ENCODE results near the gene HASPIN.

The HASPIN gene

DNA sequence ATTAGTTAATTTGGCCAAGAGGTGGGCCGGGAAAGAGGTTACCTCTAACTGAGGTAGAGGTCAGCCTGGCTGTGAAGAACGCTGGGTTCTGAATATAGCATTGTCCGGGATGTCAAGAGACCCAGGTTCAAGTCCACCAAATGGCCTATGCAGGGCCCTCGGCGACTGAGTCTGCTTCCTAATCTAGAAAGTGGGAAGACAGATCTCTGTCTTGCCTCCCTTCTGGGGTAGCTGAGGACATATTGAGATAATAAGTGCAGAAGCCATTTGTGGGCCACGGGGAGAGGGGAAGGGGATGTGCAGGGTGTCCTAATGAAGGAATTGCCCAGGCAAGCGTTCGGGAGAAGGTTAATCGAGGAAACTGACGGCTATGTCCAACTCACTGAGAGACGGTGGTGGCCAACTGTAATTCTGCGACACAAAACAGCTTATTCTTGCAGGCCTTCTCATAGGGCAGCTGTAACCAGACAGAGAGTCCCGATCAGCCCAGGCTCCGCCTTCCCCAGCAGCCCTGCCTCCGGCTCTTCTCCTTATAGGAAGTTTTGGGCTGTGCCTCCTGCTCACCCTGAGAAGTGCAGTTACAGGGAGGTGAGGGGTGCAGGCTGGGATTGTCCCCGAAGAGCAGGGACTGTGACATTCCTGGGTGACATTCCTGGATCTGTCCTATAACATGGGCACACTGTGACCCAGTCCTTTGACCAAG is 15.9 kb downstream of the HASPIN start:
- no peak for DNase-seq

DNA sequence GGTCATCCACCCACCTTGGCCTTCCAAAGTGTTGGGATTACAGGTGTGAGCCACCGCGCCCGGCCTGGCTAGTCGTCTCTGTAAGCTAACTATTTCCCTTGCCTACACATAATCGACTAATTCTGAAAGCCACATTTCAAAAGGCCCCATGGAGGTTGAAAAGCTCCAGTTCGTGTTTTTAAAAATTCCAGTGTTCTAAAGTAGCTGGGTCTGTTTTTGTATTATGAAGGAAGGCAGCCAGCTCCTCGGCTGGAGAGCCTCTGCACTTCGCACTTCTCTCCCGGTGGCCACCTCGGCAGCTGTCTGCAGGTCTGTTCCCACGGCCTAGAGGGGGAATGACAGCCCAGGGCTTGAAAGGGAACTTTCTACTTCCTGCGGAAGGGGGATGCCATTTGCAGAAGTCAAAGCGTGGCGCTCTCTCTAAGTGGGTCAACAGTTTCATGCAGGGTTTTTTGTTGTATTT is 16.9 kb downstream of the HASPIN start:
- DNase-seq = no peak

DNA sequence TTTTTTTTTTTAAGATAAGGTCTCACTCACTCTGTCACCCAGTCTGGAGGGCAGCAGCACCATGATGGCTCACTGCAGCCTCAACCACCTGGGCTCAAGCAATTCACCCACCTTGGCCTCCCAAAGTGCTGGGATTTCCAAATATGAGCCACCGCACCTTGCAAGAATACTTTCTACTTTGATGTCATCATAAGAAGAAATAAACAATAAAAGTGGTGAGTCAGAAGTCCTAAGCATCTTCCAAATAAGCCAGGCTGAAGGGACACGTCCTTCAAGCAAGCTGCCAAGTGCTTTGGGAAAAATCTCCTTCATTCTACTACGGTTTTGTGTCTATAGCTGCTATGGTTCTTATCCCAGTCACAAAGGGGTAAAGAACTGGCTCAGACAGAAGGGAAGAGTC is 20.3 kb downstream of the HASPIN start:
- DNase-seq = no peak

DNA sequence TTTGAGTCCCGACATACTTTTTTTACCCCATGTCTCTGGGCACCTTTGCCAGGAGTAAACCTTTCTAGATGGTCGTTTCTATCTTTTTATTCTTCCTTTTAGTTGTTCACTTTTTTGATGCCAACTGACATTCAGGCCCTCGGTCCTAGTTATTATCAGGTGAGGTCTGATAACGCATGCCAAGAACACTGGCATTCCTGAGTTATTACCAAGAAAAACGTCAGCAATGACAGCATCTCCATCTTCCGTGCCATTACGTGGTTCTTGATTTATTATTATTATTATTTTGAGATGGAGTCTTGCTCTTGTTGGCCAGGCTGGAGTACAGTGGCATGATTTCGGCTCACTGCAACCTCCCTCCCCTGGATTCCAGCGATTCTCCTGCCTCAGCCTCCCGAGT is 21.4 kb downstream of the HASPIN start:
- no peak for DNase-seq

DNA sequence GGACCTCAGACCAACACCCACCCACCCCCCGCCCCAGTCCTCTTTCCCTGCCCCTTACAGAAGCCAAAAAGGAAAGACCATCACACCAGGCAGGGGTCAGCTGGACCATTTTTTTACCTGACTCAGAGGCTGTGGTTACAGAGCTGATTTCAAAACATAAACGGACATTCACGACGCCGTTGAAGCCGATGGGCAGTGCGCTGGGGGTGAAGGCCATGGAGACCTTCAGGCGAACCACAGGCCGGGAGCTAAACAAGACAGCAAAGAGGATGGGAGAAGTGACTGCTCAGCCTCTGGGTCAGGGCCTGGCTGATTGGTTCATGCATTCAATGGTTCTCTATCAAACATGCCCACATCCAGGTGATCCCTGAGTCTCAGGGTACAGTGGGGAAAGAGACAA is 24.1 kb downstream of the HASPIN start:
- DNase-seq = no peak

DNA sequence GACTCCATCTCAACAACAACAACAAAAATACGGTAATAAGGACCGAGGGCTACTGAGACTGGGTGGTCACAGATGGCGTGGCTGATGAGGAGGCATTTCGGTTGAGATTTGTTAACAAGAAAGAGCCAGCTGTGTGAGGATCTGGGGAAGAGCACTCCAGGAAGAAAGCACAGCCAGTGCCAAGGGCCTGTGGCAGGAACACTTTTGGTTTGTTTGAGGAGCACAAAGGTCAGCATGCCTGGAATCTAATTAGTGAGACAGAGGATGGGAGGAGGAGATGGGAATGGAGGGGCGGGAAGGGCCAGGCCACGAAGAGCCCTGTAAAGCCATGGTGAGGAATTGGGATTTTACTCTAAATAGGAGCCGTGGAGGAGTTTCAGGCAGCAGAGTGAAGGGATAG is 24.9 kb downstream of the HASPIN start:
- DNase-seq = no peak

DNA sequence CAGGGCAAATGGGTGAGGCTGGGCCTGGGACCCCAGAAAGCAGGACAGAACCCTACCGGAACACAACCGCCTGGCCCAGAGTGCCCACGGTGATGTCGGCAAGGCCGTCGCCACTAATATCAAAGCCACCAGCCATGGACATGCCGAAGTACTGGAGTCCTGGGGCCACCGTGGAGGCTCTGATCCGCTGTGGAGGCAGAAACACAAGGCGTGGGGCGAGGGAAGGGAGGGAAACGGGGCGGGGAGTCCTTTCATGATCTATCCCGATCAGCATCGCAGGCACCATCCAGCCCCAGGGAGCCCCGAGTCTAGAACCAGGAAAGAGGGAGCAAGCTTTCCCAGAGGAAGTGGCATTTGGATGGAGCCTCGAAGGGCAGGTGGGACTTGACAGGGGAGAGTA is 26.6 kb downstream of the HASPIN start:
- no peak for DNase-seq

DNA sequence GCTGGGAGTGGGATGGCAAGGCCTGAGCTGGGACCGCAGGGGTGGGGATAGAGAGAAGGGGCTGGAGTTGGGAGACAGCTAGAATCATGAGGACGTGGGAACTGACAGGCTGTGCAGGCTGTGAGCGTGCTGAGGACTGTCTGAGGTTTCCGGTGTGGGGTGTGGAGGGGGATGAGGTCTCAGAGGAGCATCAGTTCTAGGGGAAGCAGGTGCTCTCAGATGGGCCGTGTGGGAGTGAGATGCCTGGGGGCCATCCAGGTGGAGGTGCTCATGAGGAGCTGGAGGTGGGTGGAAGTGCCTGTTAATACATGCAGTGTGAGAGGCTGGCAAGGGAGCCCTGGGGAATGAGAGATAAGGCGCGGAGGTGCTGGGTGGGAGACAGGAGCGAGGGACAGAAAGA is 27.2 kb downstream of the HASPIN start:
- no peak for DNase-seq

DNA sequence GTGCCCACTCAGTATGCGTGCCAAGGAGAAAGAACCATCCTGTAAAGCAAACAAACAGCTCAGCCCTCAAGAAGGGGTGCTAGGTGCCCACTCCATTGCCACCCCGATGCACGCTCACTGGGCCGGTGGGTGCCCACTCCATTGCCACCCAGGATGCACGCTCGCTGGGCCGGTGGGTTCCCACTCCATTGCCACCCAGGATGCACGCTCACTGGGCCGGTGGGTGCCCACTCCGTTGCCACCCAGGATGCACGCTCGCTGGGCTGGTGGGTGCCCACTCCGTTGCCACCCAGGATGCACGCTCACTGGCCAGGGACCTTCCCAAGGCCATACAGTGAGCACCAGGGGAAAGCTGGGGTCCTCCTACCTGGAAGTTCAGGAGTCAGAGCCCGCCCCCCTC is 28.1 kb downstream of the HASPIN start:
- no peak for DNase-seq

DNA sequence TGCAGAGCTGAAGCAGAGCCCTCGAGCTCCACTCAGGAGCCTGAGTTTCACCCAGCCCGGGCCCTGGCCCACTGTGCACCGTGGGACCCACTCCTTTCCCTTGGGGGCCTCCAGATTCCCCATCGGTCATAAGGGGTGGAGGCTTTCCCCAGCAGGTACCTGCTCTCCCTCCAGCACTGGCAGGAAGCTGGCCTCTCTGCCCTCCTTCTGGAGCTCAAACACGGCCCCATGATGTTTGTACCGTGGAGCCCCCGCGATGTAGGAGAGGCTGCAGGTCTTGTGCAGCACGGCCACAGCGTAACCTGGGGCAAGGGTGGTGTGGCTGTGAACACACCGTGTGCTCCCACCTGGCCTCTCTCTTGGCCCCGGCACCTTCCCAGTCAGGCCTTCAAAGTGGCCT is 29.9 kb downstream of the HASPIN start:
- no peak for DNase-seq

DNA sequence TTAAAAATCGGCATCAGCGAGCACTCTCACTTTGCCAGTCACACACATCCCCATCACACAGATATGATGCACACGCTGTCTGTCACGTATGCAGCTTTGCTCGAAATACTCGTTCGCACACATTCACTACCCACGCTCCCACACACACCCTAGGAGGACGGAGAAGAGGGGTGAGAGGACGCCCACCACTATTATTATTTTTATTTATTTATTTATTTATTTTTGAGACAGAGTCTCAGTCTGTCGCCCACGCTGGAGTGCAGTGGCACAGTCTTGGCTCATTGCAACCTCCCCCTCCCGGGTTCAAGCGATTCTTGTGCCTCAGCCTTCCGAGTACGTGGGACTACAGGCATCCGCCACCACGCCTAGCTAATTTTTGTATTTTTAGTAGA is 30.4 kb downstream of the HASPIN start:
- no peak for DNase-seq

DNA sequence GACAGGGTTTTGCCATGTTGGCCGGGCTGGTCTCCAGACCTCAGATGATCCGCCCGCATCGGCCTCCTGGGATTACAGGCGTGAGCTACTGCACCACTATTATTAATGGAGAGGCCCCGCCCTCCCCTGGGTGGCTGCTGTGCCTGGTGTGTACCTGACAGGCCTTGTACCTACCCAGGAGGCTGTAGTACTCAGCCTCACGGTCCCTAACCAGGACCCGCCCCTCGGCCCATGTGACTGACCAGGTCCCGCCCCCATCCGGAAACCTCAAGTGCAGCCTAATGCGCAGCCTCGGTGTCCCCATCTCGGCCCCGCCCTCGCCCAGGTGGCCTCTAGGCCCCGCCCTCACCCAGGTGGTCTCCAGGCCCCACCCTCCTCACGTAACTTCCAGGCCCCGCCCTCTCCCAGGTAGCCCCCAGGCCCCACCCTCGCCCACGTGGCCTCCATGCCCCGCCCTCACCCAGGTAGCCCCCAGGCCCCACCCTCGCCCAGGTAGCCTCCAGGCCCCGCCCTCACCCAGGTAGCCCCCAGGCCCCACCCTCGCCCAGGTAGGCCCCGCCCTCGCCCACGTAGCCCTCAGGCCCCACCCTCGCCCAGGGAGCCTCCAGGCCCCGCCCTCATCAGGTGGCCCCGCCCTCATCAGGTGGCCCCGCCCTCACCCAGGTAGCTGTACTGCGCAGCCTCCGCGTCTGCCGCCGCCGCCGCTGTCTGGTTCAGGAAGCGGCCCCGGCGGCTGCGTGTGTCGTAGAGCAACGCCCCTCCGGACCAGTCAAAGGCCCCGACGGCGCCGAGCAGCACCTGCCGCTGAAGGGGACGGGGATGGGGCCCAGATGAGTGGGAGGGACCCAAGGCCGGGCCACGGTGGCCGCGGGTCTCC is 31.0 kb downstream of the HASPIN start:
- no peak for DNase-seq

DNA sequence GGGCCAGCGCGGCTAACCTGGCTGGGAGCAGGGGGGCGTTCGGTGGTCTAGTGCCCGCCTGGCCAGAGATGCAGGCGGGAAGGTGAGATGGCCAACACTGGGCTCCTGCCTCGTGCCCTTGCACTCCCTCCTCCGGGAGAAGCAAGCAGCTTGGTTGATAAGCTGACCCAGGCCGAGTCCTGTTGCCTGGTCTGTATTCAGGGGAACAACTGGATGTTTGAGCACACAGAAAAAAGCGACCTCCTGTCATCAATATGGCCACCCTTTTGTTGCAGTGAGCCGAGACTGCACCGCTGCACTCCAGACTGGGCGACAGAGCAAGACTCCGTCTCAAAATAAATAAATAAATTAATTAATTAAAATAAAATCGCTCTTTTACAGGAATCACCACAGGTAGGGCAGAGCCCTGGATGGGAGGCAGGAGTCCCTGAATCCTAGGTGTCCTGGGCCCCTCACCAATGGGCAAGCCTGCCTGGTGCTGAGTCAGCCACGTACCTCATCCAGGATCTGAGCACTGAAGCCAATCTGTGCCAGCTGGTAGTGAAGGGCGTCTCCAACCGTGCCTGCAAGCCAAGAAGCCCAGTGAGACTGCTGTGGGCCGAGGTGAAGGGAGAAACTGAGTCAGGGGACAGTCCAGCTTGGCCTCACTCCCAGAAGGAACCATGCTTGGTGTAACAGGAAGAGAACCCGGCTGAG is 31.8 kb downstream of the HASPIN start:
- no peak for DNase-seq

DNA sequence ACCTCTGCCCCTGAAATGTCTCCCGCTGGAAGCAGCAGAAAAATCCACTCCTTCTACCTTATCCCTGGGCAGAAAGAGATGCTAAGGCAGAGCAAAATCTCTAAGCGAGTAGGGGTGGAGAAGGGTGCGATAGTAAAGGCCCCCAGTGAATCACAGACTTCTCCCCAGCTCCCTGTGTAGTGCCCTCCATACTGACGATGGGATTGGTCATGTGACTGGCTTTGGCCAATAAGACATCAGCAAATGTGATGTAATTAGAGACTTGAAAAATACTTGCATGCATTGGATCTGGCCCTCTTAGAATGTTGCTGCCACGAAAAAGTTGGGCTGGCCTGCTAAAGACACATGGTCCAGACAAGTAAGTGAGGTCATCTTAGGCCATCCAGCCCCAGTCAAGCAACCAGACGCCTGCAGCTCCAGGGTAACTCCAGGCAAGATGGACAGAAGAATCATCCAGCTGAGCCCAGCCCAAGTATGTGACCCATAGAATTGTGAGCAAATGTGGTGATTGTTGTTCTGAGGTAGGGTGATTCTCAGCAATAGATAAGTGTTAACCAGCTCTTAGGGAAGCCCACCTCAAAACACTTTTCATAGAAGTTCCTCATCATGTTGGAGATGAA is 36.0 kb downstream of the HASPIN start:
- no peak for DNase-seq

DNA sequence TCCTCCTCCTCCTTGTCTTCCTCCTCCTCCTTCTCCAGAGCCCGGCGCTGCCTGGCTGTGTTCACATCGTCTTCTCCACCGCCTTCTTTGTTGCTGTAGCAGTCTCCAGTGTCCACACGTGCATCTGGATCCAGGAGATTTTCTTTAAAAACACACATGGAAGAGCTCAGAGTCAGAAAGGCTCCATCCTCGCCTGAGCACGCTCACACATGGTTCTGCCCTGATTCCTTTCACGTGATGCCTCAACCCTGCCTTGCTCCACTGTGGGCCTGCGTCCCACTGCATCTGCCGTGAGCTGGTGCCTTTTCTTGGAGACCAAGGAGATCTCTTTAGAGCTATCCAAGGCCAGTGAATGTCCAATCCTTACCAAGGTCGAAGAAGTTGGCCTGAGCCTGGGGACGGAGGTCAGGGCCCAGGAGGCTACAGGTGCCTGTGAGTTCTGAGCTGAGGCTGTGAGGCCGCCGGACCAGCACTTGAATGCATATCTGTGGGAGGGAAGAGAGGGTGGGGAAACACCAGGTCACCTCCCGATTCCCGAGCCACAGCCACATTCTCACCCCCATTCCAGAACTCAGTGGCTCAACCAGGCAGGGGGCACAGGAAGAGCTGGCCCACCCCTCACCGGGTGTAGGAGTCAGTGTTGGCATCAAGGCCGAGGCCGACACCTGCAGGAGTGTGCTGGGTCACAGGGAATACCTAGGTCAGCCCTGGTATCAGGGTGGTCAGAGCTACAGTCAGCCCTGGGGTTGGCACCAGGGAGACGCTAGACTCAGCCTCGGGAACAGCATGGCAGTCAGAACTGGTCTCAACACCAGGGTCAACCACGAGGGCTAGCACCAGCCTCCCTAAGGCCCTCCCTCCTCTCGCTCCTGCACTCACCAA is 37.6 kb downstream of the HASPIN start:
- DNase-seq = no peak

DNA sequence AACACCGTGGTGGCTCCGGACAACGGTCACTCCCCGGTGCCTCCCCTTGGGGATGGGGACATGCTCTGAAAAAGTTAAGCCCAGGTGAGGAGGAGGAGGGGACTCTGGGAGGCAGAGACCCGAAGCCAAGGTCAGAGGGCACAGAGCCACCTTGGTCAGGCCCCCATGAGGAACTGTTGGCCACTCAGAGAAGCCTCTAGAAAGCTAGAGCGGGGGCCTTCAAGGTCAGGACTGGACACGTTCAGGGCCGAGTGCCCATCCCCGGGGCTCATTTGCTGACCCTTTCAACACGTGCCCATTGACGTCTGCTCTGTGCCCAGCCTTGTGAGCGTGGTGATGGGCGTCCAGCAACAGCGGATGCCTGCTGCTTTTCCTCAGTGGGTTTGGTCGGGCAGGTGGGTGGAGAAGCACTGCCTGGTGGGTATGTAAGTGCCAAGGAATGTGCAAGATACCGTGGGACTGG is 38.2 kb downstream of the HASPIN start:
- no peak for DNase-seq

DNA sequence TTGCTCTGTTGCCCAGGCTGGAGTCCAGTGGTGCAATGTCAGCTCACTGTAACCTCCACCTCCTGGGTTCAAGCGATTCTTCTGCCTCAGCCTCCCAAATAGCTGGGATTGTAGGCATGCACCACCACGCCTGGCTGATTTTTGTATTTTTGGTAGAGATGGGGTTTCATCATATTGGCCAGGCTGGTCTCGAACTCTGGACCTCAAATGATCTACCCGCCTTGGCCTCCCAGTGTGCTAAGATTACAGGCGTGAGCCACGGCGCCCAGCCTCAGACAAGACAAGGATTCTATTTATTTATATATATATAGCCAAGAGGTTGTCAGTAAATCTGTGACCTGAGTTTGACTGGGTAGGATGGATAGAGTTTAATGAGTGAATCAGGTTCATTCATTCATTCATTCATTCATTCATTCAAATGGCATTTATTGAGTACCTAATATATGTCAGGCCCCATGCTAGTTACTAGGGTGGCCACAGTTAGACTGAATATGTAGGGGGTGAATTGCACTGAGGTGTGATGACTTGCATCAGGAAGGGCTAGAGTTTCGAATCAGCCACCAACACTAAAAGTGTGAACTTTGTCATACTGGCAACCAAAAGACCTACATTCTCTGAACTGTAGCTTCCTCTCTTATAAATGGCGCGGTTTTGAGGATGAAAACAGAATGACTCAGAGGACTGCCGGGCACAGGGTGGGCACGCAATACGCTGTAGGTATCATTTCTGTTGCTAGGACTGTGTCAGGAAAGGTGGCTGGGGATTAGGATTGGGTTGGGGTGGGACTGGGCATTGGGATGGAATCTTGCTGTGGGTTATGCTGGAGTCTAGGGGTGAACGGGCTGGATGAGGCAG is 39.4 kb downstream of the HASPIN start:
- DNase-seq = no peak

DNA sequence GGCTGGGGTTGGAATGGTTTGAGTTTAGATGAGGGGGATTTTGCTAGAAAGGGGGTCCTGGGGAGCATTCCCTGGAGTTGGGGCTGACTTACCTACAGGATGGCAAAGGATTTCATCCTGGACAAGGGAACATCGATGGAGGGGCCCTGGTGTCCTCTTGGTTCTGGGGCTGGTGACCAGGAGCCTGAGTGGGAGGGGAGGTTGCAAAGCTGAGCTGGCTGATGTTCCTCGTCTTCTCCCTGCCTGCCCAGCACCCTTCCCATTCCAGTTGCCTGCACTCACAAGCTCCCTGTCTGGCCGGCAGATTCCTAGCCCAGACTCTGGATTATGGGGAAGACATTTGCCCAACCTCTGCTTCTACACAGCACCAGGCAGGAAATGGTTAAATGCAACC is 40.1 kb downstream of the HASPIN start:
- DNase-seq = no peak

DNA sequence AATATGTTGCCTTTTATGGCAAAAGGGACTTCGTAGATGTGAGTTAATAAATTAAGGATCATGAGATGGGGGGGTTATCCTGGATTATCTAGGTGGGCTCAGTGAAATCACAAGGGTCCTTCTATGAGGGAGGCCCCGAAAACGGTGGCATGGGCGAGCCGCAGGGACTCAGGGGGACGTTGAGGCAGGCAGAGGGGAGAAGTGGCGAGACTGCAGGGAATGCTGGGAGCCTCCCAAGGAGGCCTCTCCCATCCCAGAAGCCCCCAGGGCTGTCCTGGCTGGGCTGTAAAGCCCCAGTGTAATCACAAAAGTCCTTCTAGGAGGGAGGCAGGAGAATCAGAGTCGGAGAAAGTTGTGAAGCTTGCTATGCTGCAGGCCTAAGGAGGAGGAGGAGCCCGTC is 42.3 kb downstream of the HASPIN start:
- no peak for DNase-seq

DNA sequence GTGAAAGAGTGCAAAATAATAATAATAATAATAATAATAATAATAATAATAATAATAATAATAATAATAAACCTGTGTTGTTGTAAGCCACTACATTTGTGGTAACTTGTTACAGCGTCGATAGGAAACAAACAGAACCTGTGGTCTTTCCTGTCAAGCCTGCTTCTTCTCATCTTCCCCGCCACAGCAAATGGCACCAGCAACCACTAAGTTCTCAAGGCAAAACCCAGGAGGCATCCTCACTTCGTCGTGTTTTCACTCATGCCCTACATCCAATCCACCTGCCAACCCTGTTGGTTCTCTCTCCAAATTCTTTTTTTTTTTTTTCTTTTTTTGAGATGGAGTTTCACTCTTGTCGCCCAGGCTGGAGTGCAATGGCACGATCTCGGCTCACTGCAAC is 43.1 kb downstream of the HASPIN start:
- no peak for DNase-seq

DNA sequence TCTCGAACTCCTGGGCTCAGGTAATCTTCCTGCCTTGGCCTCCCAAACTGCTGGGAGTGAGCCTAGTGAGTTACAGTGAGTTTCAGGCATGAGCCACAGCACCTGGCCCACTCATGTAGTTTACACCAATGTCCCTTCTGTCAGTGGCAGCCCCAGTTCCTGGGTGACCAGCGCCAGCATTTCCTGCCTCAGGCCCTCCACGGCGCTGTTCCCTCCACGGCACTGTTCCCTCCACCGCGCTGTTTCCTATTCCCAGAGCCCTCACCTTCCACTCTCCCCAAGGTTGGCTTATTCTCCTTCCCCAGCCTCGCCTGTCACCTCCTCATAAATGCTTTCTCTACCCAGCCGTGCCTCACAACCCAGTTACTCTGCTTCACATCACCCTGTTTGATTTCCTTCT is 44.6 kb downstream of the HASPIN start:
- no peak for DNase-seq
